ENCODE measurements around the gene MAP10. TPM values are rescaled to one million over a fixed set of nuclear protein-coding genes. Genes with fewer than 3 reads are reported as not detected.

Gene MAP10
- total and polyA plus RNA-seq, 10 of the 15 experiments (the other 5 are each of a cell fraction or from before 2014, with no cell fraction given) = 0.85 to 5.0 (median 4.3) TPM

DNA sequence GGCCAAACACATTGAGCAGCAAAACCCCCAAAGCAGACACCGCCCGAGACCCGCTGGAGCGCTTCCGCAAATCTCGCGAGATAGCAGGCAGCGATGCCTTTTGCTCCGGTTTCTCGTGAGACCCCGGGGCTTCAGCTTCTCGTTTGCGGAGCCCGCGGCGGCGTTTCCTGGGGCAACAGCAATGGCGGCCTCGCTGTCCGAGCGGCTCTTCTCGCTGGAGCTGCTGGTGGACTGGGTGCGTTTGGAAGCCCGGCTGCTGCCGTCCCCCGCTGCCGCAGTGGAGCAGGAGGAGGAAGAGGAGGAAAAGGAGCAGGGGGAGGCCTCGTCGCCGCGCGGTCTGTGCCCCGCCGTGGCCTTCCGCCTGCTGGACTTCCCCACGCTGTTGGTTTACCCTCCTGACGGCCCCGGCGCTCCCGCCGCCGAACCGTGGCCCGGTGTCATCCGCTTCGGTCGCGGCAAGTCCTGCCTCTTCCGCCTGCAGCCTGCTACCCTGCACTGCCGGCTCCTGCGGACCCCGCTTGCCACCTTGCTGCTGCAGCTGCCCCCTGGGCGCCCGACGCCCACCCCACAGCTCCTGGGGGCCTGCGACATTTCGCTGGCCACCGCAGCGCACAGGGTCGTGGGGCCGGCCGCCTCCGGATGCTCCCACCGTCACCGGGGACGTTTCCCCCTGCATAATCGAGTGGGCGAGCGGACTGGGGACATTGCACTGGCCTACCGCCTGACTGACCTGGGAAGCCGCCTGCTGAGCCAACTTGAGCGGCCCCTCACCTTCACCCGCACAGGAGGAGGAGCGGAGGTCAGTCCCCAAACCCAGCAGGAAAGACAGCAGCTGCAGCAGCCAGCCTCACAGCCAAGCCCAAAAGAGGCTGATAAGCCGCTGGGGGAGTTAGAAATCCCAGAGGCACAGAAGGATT is at the start of gene MAP10 (continued):
- peak; percentile 64 for TF ChIP-seq LARP7 (IDR thresholded peaks at IDR 0.05)
- TF ChIP-seq FOXM1 (IDR thresholded peaks at IDR 0.05; ENCODE audit: low read depth, low read length) = no peak
- no peak for TF ChIP-seq TCF12 (IDR thresholded peaks at IDR 0.05; ENCODE audit: low read depth, low read length)
- TF ChIP-seq IKZF2 (IDR thresholded peaks at IDR 0.05) = no peak
- TF ChIP-seq ZNF217 (IDR thresholded peaks at IDR 0.05) = no peak
- peak; percentile 99 for TF ChIP-seq RCOR1 (conservative IDR thresholded peaks at IDR 0.05; ENCODE audit: low read depth, low read length)
- TF ChIP-seq, protein P1, sequence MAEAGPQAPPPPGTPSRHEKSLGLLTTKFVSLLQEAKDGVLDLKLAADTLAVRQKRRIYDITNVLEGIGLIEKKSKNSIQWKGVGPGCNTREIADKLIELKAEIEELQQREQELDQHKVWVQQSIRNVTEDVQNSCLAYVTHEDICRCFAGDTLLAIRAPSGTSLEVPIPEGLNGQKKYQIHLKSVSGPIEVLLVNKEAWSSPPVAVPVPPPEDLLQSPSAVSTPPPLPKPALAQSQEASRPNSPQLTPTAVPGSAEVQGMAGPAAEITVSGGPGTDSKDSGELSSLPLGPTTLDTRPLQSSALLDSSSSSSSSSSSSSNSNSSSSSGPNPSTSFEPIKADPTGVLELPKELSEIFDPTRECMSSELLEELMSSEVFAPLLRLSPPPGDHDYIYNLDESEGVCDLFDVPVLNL (IDR thresholded peaks at IDR 0.05; ENCODE audit: low read depth, low read length) = no peak
- TF ChIP-seq ZNF622 (IDR thresholded peaks at IDR 0.05) = no peak
- TF ChIP-seq CBX5 (IDR thresholded peaks at IDR 0.05; ENCODE audit: low read depth) = 0 out of 2 replicates have a peak, but pooled peaks have one; percentile 23
- no peak for TF ChIP-seq JUND (IDR thresholded peaks at IDR 0.05; ENCODE audit: low read depth, low read length)
- TF ChIP-seq CREM (IDR thresholded peaks at IDR 0.05; ENCODE audit: low read depth) = no peak
- TF ChIP-seq ZBED1 (IDR thresholded peaks at IDR 0.05; ENCODE audit: borderline replicate concordance) = no peak
- TF ChIP-seq CEBPB (IDR thresholded peaks at IDR 0.05; ENCODE audit: borderline replicate concordance in 1 of 2, low read depth in 2 of 2, low read length in 2 of 2) = no peak
- TF ChIP-seq, protein P2, sequence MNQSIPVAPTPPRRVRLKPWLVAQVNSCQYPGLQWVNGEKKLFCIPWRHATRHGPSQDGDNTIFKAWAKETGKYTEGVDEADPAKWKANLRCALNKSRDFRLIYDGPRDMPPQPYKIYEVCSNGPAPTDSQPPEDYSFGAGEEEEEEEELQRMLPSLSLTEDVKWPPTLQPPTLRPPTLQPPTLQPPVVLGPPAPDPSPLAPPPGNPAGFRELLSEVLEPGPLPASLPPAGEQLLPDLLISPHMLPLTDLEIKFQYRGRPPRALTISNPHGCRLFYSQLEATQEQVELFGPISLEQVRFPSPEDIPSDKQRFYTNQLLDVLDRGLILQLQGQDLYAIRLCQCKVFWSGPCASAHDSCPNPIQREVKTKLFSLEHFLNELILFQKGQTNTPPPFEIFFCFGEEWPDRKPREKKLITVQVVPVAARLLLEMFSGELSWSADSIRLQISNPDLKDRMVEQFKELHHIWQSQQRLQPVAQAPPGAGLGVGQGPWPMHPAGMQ (IDR thresholded peaks at IDR 0.05; ENCODE audit: borderline replicate concordance) = peak; percentile 92
- TF ChIP-seq SIX5 (IDR thresholded peaks at IDR 0.05; ENCODE audit: low read depth, low read length, severe bottlenecking) = no peak
- no peak for TF ChIP-seq SREBF1 (IDR thresholded peaks at IDR 0.05; ENCODE audit: low read length)
- TF ChIP-seq, protein P3, sequence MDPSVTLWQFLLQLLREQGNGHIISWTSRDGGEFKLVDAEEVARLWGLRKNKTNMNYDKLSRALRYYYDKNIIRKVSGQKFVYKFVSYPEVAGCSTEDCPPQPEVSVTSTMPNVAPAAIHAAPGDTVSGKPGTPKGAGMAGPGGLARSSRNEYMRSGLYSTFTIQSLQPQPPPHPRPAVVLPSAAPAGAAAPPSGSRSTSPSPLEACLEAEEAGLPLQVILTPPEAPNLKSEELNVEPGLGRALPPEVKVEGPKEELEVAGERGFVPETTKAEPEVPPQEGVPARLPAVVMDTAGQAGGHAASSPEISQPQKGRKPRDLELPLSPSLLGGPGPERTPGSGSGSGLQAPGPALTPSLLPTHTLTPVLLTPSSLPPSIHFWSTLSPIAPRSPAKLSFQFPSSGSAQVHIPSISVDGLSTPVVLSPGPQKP (IDR thresholded peaks at IDR 0.05; ENCODE audit: low read depth, low read length) = no peak
- TF ChIP-seq NFIC (IDR thresholded peaks at IDR 0.05; ENCODE audit: low read depth, low read length) = no peak
- TF ChIP-seq NBN (IDR thresholded peaks at IDR 0.05) = no peak; the same call in 1 of the 2 replicates
- TF ChIP-seq, protein P4, sequence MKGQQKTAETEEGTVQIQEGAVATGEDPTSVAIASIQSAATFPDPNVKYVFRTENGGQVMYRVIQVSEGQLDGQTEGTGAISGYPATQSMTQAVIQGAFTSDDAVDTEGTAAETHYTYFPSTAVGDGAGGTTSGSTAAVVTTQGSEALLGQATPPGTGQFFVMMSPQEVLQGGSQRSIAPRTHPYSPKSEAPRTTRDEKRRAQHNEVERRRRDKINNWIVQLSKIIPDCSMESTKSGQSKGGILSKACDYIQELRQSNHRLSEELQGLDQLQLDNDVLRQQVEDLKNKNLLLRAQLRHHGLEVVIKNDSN (IDR thresholded peaks at IDR 0.05; ENCODE audit: borderline replicate concordance, extremely low read length, insufficient read depth, low read depth, low read length) = no peak
- TF ChIP-seq NFXL1 (IDR thresholded peaks at IDR 0.05; ENCODE audit: borderline replicate concordance) = no peak
- peak; percentile 48; the same call in 1 of the 2 replicates for TF ChIP-seq SMAD5 (IDR thresholded peaks at IDR 0.05; ENCODE audit: low read depth)

Measured in GM12878 (cell line).